Tibial nerve (tissue), 4 donors: ENCODE measurements around the gene SMARCA5. TPM values are rescaled to one million over a fixed set of nuclear protein-coding genes. Genes with fewer than 3 reads are reported as not detected.

Experiments used
- DNase-seq, 2 donors: peaks; one replicate each; pipeline ENCODE4 v3.0.0-alpha.2; 2019; ENCODE audit warnings: low spot score in 2 of 2
- H3K27ac ChIP-seq, 4 donors: fragments of 200-600 bp; sonication (generic) in 3 of 4; one replicate each; pipeline ENCODE4 v1.5.1; 2017 to 2019; ENCODE audit warnings: mild to moderate bottlenecking in 1 of 4
- H3K27me3 ChIP-seq, 2 donors: fragments of 200-600 bp; sonication (generic) in 1 of 2; one replicate each; pipeline versions ENCODE4 v1.5.1 to v1.6.0; 2017 to 2019
- H3K36me3 ChIP-seq, 3 donors: fragments of 200-600 bp; sonication (generic); one replicate each; pipeline ENCODE4 v1.5.1; 2018 to 2019
- H3K4me1 ChIP-seq, 4 donors: fragments of 200-600 bp; sonication (generic) in 3 of 4; one replicate each; pipeline ENCODE4 v1.5.1; 2017 to 2019
- H3K4me3 ChIP-seq, 4 donors: fragments of 200-600 bp; sonication (generic) in 3 of 4; one replicate each; pipeline ENCODE4 v1.5.1; 2017 to 2019; ENCODE audit warnings: mild to moderate bottlenecking in 1 of 4, moderate library complexity in 1 of 4
- H3K9me3 ChIP-seq, 4 donors: fragments of 200-600 bp; sonication (generic) in 3 of 4; one replicate each; pipeline ENCODE4 v1.5.1; 2017 to 2019
- EP300 ChIP-seq, 2 donors: sonication (generic); formaldehyde crosslinking; IDR thresholded peaks; one replicate each; pipeline ENCODE4 v1.6.1; 2017; ENCODE audit warnings: antibody characterized with exemption in 2 of 2, mild to moderate bottlenecking in 1 of 2
- POLR2A ChIP-seq, 2 donors: fragments of 450-650 bp; IDR thresholded peaks; one replicate each; pipeline ENCODE4 v1.6.1; 2017; ENCODE audit warnings: antibody characterized with exemption in 2 of 2, mild to moderate bottlenecking in 2 of 2, moderate library complexity in 2 of 2
- WGBS, 2 donors: methylation state at CpG; one replicate each; pipeline ENCODE4 v1.1.5; 2018; 5-methylcytosine and 5-hydroxymethylcytosine counted together
- total RNA-seq, 4 donors: library from RNA; depleted of rRNA; stranded (reverse); fragments of >200 nt; gene quantifications; one replicate each; pipeline ENCODE4 v1.1.0, GENCODE V29; 2016
- TF ChIP-seq, protein P1 (sequence below), 5 experiments: fragments of 200-600 bp in 3 of 5; fragments of 450-650 bp in 2 of 5; sonication (generic) in 3 of 5; IDR thresholded peaks; one replicate each; pipeline ENCODE4 v1.5.1; 2016 to 2019; ENCODE audit warnings: antibody characterized with exemption in 5 of 5, mild to moderate bottlenecking in 3 of 5, moderate library complexity in 2 of 5

SMARCA5 gene
- total RNA-seq, 4 donors from 2014 or later: 31.8 to 43.1 (median 35.0) TPM

DNA sequence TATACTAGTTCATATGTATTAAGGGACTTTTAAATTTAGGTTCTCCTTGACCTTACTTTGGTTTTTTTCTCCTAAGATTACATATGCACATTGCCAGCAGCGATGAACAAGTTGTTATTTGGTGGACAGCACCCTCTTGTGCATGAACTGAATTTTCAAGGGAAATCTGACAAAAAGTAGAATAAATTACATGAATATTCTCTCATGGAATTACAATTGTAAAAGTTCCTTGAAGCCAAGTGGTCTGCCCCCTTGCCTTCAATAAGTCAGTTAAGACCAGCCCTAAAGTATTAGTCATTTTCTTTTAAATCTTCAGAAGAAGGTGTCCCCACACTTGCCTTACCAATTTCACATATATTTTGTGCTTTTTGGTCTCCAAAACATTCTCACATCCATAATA is 30.7 kb upstream of the SMARCA5 start:
- no peaks in the 10 kb centered on the region for H3K36me3 ChIP-seq
- 0 to 2% methylated on average over 1 of the region's 1 CpG for WGBS, 2 donors
- no peaks in the 10 kb centered on the region for H3K9me3 ChIP-seq
- no peak overlapping the region for H3K4me3 ChIP-seq
- peaks cover 0 to 46% (median 0%) of the 10 kb centered on the region in 4 donors for H3K4me1 ChIP-seq
- no peaks in the 10 kb centered on the region for H3K27me3 ChIP-seq
- peak overlapping the region in 1 of 4 donors; percentile 63 for H3K27ac ChIP-seq
- DNase-seq: peak in 1 of 2 donors; percentile 50
- no peak for TF ChIP-seq POLR2A (IDR thresholded peaks at IDR 0.05)
- no peak for TF ChIP-seq EP300 (IDR thresholded peaks at IDR 0.05)
- TF ChIP-seq, protein P1, sequence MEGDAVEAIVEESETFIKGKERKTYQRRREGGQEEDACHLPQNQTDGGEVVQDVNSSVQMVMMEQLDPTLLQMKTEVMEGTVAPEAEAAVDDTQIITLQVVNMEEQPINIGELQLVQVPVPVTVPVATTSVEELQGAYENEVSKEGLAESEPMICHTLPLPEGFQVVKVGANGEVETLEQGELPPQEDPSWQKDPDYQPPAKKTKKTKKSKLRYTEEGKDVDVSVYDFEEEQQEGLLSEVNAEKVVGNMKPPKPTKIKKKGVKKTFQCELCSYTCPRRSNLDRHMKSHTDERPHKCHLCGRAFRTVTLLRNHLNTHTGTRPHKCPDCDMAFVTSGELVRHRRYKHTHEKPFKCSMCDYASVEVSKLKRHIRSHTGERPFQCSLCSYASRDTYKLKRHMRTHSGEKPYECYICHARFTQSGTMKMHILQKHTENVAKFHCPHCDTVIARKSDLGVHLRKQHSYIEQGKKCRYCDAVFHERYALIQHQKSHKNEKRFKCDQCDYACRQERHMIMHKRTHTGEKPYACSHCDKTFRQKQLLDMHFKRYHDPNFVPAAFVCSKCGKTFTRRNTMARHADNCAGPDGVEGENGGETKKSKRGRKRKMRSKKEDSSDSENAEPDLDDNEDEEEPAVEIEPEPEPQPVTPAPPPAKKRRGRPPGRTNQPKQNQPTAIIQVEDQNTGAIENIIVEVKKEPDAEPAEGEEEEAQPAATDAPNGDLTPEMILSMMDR (IDR thresholded peaks at IDR 0.05): peak; percentile 49 to 85 (median 56)

DNA sequence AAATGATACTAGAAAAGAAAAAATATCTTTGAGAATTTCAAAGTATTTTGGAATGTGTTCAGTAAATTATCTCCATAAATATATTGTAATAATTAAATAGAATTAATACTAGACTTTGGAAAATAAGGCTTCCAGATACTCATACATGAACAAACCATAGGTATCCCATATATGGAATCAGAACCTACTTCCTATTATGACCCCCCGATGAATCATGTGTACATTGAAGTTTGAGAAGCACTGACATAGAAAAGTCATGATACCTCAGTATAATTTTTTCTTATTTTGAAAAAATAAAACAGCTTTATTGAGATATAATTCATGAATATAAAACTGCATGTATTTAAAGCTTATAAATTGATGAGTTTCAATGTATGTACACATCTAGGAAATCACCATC is 27.2 kb upstream of the SMARCA5 start:
- Histone ChIP-seq H3K9me3 (no peaks in the 10 kb centered on the region), H3K27me3 (no peaks in the 10 kb centered on the region), H3K36me3 (no peaks in the 10 kb centered on the region), H3K4me1 (peaks cover 0 to 27% (median 0%) of the 10 kb centered on the region in 4 donors), H3K27ac (no peak overlapping the region), H3K4me3 (no peak overlapping the region)
- WGBS, 2 donors: 92 to 93% methylated on average over 1 of the region's 1 CpG
- no peak for DNase-seq
- no peak for TF ChIP-seq POLR2A (IDR thresholded peaks at IDR 0.05)
- TF ChIP-seq, protein P1 (IDR thresholded peaks at IDR 0.05): no peak
- no peak for TF ChIP-seq EP300 (IDR thresholded peaks at IDR 0.05)

DNA sequence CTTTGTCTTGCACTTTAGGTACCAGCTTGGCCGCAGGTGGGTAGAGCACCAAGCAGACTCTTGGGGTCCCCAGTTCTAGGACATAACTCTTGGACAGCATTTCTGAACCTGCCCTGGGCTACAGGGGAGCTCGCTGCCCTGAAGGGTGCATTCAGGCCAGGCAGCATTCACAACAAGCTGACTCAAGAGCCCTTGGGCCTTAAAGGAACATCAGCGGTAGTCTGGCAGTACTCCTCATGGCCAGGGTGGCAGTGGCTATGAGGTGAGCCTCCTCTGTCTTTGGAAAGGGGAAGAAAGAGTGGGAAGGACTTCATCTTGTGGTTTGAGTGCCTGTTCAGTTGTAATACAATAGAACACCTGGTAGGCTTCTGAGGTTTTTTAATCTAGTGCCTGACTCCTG is 24.8 kb upstream of the SMARCA5 start:
- Histone ChIP-seq H3K27ac (no peak overlapping the region), H3K9me3 (no peaks in the 10 kb centered on the region), H3K36me3 (no peaks in the 10 kb centered on the region), H3K4me3 (no peak overlapping the region), H3K4me1 (peaks cover 0 to 11% (median 0%) of the 10 kb centered on the region in 4 donors), H3K27me3 (no peaks in the 10 kb centered on the region)
- 100% methylated on average over 1 to 3 of the region's 3 CpGs for WGBS, 2 donors
- DNase-seq: no peak
- no peak for TF ChIP-seq EP300 (IDR thresholded peaks at IDR 0.05)
- no peak for TF ChIP-seq POLR2A (IDR thresholded peaks at IDR 0.05)

DNA sequence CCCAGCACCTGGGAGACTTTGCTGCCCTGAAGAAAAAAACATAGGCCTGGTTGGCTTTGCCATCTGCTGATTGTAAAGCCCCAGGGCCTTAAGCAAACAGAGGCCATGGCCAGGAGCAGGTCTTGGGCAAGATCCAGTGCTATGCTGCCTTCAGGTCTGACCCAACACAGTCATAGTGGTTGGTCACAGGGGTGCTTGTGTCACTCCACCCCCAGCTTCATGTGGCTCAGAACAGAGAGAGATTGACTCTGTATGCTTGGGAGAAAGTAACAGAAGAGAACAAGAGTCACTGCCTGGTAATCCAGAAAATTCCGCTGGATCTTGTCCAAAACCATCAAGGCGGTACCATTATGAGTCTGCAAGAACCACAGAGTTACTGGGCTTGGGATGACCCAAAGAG is 24.4 kb upstream of the SMARCA5 start:
- no peaks in the 10 kb centered on the region for H3K27me3 ChIP-seq
- H3K27ac ChIP-seq: no peak overlapping the region
- TF ChIP-seq POLR2A (IDR thresholded peaks at IDR 0.05): no peak
- TF ChIP-seq EP300 (IDR thresholded peaks at IDR 0.05): no peak
- TF ChIP-seq, protein P1 (IDR thresholded peaks at IDR 0.05): no peak
- 92 to 95% methylated on average over 2 of the region's 2 CpGs for WGBS, 2 donors
- H3K36me3 ChIP-seq: no peaks in the 10 kb centered on the region
- peaks cover 0 to 11% (median 0%) of the 10 kb centered on the region in 4 donors for H3K4me1 ChIP-seq
- no peak overlapping the region for H3K4me3 ChIP-seq
- DNase-seq: no peak
- H3K9me3 ChIP-seq: no peaks in the 10 kb centered on the region

DNA sequence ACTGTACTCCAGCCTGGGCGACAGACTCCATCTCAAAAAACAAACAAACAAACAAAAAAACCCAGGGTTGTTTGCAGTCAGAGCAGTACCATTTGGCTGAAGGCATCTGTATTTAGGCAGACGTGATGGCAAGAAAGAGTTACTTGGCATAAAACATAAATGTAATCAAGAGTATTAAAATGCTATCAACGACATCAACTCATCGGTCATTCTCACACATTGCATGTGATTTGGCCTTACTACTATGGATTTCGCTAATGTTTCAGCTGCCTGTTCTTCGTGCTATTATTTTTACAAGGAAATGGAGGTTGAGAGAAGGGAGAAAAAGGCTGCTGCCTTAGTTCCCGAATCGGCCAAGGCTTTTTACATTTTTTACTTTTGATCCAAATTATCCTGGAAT is 15.5 kb upstream of the SMARCA5 start:
- no peak for DNase-seq
- TF ChIP-seq POLR2A (IDR thresholded peaks at IDR 0.05) (no peak), EP300 (IDR thresholded peaks at IDR 0.05) (no peak)
- TF ChIP-seq, protein P1 (IDR thresholded peaks at IDR 0.05): no peak
- Histone ChIP-seq H3K9me3 (no peaks in the 10 kb centered on the region), H3K27ac (no peak overlapping the region), H3K36me3 (no peaks in the 10 kb centered on the region), H3K4me3 (no peak overlapping the region), H3K27me3 (no peaks in the 10 kb centered on the region), H3K4me1 (no peaks in the 10 kb centered on the region)
- 81 to 84% methylated on average over 8 of the region's 8 CpGs for WGBS, 2 donors

DNA sequence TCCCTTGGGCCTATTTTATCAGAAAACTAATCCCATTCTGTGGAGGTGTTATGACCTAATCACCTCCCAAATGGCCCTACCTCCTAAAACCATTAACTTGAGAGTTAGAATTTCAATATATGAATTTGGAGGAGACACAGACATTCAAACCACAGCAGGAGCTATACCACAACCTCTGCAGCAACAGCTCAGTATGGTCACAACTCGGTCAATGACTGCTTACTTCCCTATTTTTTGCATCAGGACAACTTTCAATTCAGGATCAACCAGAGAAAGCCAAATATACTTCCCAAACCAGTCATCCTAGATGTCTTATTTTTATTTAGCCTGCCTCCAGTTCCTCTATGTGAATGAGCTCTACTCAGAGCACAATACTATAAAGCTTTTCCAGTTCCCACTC is 11.3 kb upstream of the SMARCA5 start:
- H3K4me3 ChIP-seq: no peak overlapping the region
- DNase-seq: no peak
- no peaks in the 10 kb centered on the region for H3K36me3 ChIP-seq
- WGBS, 2 donors: 71 to 77% methylated on average over 1 of the region's 1 CpG
- TF ChIP-seq, protein P1 (IDR thresholded peaks at IDR 0.05): no peak
- no peak for TF ChIP-seq EP300 (IDR thresholded peaks at IDR 0.05)
- no peak for TF ChIP-seq POLR2A (IDR thresholded peaks at IDR 0.05)
- H3K4me1 ChIP-seq: no peaks in the 10 kb centered on the region
- H3K9me3 ChIP-seq: no peaks in the 10 kb centered on the region
- H3K27me3 ChIP-seq: no peaks in the 10 kb centered on the region
- no peak overlapping the region for H3K27ac ChIP-seq
